Right lobe of liver (tissue), 6 donors: ENCODE results near the gene EVI5. TPM values are rescaled to one million over a fixed set of nuclear protein-coding genes. Genes with fewer than 3 reads are reported as not detected.
"Not testable (repeated sequence)": the region's sequence is repeated elsewhere in the genome, so short reads cannot be mapped to it uniquely, and the experiment has no call there.

Experiments
- ATAC-seq, 4 donors: fragments of 200-7000 bp; cut with Tn5 transposase; one replicate each; pipeline ENCODE4 v1.9.1; 2020; ENCODE audit warnings: mild to moderate bottlenecking in 4 of 4, moderate library complexity in 4 of 4
- DNase-seq, 3 donors: peaks; one replicate each; pipeline ENCODE4 v3.0.0-alpha.2; 2020
- H3K27ac ChIP-seq, 3 donors: fragments of 200-600 bp; one replicate each; pipeline ENCODE4 v1.8.0; 2022
- H3K27me3 ChIP-seq, 2 donors: fragments of 200-600 bp; one replicate each; pipeline ENCODE4 v1.8.0; 2022
- H3K36me3 ChIP-seq, 4 donors: fragments of 200-600 bp; sonication (generic) in 1 of 4; one replicate each; pipeline versions ENCODE4 v1.5.1 to v1.8.0; 2017 to 2022; ENCODE audit warnings: control low read depth in 1 of 4
- H3K4me1 ChIP-seq, 4 donors: fragments of 200-600 bp; sonication (generic) in 1 of 4; one replicate each; pipeline versions ENCODE4 v1.5.1 to v1.8.0; 2017 to 2022; ENCODE audit warnings: control low read depth in 1 of 4
- H3K4me3 ChIP-seq, 3 donors: fragments of 200-600 bp; one replicate each; pipeline ENCODE4 v1.8.0; 2022
- H3K9me3 ChIP-seq, 4 donors: fragments of 200-600 bp; sonication (generic) in 1 of 4; one replicate each; pipeline versions ENCODE4 v1.5.1 to v1.8.0; 2017 to 2022; ENCODE audit warnings: control low read depth in 1 of 4
- POLR2A ChIP-seq: fragments of 450-650 bp; IDR thresholded peaks from one replicate; pipeline ENCODE4 v1.6.1; 2017; ENCODE audit warnings: antibody characterized with exemption, mild to moderate bottlenecking
- WGBS: methylation state at CpG from one replicate; pipeline ENCODE4 v1.1.6; 2018; ENCODE audit warnings: low coverage, low lambda C conversion rate; ENCODE audit not compliant: insufficient coverage; ENCODE audit errors: missing lambda C conversion rate; 5-methylcytosine and 5-hydroxymethylcytosine counted together
- intact Hi-C, 2 donors: fragments of 100-400 bp; cut with DNase I; formaldehyde crosslinking; loops; one replicate each; pipeline versions ENCODE4 v1.11.2 to v1.14.1; 2022
- total RNA-seq, 6 experiments: library from RNA; depleted of rRNA in 2 of 6; stranded (reverse); fragments of >200 nt in 2 of 6; fragmentation: NEBNext Ultra II Directional in 3 of 6; extraction: Animal tissue kit (Norgen Biotek cat#: 25700) in 3 of 6; gene quantifications; one replicate each; pipeline versions ENCODE4 v1.1.0 to v1.2.4, GENCODE V29; 2016 to 2023
- TF ChIP-seq, protein P1 (sequence below), 4 donors: fragments of 200-600 bp in 3 of 4; fragments of 450-650 bp in 1 of 4; IDR thresholded peaks; one replicate each; pipeline versions ENCODE4 v1.5.1 to v1.8.0; 2016 to 2022; ENCODE audit warnings: antibody characterized with exemption in 4 of 4, mild to moderate bottlenecking in 2 of 4
- donor health status: DM: no; HTN: yes; CAD: no.
- donor health status: DM: no; HTN: no; CAD: no.
- donor health status: DM: no; HTN: no; CAD: no.
- donor health status: DM: no; HTN: yes; CAD: no.
- donor health status: DM: no; HTN: yes; CAD: no.

The EVI5 gene
- total RNA-seq, 6 experiments from 2014 or later = 12.8 to 27.7 (median 19.0) TPM

DNA sequence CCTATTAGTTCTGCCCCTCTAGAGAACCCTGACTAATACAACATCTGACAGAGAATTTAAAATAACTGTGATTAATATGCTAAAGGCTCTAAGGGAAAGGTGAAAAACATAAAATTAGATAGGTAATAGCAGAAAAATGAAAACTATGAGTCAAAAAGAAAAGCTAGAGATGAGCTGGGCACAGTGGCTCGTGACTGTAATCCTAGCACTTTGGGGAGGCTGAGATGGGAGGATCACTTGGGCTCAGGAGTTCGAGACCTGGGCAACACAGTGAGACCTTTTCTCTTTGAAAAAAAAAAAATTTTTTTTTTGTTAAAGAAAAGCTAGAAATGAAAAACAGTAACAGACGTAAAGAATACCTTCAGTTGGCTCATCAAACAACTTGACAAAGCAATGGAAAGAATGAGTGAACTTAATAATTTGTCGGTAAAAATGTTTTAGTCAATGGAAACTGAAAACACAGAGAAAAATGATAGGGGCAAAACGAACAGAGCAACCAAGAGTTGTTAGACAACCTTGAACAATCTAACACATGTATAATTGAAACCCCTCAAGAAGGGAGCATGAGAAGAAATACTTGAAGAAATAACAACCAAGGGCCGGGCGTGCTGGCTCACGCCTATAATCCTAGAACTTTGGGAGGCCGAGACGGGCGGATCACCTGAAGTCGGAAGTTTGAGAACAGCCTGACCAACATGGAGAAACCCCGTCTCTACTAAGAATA is 165.3 kb downstream of the EVI5 start:
- Histone ChIP-seq H3K36me3 (peaks cover 0 to 18% (median 0%) of the 10 kb centered on the region in 4 donors), H3K27me3 (no peaks in the 10 kb centered on the region), H3K4me1 (no peaks in the 10 kb centered on the region), H3K4me3 (no peak overlapping the region), H3K27ac (no peak overlapping the region), H3K9me3 (no peaks in the 10 kb centered on the region)
- intact Hi-C loops = no loop called here
- WGBS = 86% methylated on average over 6 of the region's 13 CpGs
- DNase-seq = no peak
- TF ChIP-seq POLR2A = no peak
- TF ChIP-seq, protein P1, sequence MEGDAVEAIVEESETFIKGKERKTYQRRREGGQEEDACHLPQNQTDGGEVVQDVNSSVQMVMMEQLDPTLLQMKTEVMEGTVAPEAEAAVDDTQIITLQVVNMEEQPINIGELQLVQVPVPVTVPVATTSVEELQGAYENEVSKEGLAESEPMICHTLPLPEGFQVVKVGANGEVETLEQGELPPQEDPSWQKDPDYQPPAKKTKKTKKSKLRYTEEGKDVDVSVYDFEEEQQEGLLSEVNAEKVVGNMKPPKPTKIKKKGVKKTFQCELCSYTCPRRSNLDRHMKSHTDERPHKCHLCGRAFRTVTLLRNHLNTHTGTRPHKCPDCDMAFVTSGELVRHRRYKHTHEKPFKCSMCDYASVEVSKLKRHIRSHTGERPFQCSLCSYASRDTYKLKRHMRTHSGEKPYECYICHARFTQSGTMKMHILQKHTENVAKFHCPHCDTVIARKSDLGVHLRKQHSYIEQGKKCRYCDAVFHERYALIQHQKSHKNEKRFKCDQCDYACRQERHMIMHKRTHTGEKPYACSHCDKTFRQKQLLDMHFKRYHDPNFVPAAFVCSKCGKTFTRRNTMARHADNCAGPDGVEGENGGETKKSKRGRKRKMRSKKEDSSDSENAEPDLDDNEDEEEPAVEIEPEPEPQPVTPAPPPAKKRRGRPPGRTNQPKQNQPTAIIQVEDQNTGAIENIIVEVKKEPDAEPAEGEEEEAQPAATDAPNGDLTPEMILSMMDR (IDR thresholded peaks at IDR 0.05) = no peak
- ATAC-seq = no peak

DNA sequence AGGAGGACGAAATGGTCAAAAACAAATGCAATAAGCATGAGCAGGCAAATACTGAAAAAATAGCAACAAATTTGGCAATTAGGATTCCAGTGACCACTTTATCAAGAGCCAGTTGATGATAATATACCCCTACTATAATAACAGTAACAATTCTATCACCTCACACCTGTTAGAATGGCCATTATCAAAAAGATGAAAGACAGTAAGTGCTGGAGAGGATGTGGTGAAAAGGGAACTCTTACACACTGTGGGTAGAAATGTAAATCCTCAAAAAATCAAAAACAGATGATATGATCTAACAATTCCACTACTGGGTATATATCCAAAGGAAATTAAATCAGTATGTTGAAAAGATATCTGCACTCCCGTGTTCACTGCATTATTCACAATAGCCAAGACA is 183.9 kb downstream of the EVI5 start:
- no peak for ATAC-seq
- no peaks in the 10 kb centered on the region for H3K4me1 ChIP-seq
- 86% methylated on average over 2 of the region's 2 CpGs for WGBS

DNA sequence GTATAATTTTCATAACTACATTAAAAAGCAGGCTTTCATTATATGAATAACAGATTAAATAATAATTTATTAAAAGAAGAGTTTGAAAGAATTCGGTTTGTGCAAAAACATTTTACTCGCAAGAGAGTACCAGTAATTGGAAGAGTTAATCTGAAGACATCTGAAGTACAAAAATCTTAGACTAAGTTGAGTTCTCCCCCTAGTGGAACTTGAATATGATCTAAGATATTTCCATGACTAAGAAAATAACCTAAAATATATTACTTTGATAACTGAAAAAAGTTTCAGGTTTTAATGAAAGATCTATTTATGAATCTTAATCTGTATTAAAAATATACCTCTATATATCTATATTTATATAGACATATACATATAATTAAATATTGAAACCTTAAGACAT is 185.7 kb downstream of the EVI5 start:
- Histone ChIP-seq H3K27me3 (no peaks in the 10 kb centered on the region), H3K4me3 (no peak overlapping the region), H3K36me3 (no peaks in the 10 kb centered on the region), H3K9me3 (peaks cover 0 to 2% (median 0%) of the 10 kb centered on the region in 4 donors), H3K4me1 (no peaks in the 10 kb centered on the region), H3K27ac (no peak overlapping the region)
- ATAC-seq (peak in 1 of 4 donors; percentile 49), DNase-seq (no peak)
- TF ChIP-seq, protein P1 (IDR thresholded peaks at IDR 0.05) = peak; percentile 21 to 49 (median 40)
- no peak for TF ChIP-seq POLR2A
- intact Hi-C loops = no loop called here
- WGBS = 17% methylated on average over 2 of the region's 2 CpGs

More for the DNA sequence above, 183.9 kb downstream of the EVI5 start:
- H3K27me3 ChIP-seq = no peaks in the 10 kb centered on the region
- H3K36me3 ChIP-seq = peaks cover 0 to 9% (median 0%) of the 10 kb centered on the region in 4 donors
- no peak overlapping the region for H3K27ac ChIP-seq
- peaks cover 0 to 2% (median 0%) of the 10 kb centered on the region in 4 donors for H3K9me3 ChIP-seq
- H3K4me3 ChIP-seq = no peak overlapping the region
- intact Hi-C loops = no loop called here
- TF ChIP-seq POLR2A = no peak
- TF ChIP-seq, protein P1 (IDR thresholded peaks at IDR 0.05) = no peak
- DNase-seq = no peak

DNA sequence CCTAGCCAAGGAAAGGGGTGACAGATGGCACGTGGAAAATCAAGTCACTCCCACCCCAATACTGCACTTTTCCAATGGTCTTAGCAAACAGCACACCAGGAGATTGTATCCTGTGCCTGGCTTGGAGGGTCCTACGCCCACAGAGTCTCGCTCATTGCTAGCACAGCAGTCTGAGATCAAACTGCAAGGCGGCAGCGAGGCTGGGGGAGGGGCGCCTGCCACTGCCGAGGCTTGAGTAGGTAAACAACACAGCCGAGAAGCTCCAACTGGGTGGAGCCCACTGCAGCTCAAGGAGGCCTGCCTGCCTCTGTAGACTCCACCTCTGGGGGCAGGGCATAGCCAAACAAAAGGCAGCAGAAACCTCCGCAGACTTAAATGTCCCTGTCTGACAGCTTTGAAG is 195.5 kb downstream of the EVI5 start:
- ATAC-seq, DNase-seq: not testable (repeated sequence)

DNA sequence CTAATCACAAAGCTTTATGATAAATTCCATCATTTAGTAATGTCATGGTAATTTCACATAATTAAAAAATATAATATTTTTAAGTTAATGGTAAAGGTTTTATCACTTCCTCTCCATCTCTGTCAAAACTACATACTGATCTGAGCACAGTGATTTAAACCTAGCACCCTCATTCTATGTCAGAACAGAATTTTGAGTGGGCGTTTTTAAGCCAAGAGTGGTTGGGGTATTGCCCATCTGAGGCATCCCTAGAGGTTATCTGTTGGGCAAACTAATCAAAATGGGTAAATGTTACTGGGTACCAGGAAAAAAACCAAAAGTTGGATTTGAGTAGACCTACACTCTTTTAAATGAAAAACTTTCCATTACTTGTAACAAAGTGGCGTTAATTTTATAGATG is 197.5 kb downstream of the EVI5 start:
- Histone ChIP-seq H3K27ac (no peak overlapping the region), H3K4me1 (no peaks in the 10 kb centered on the region), H3K4me3 (no peak overlapping the region), H3K27me3 (no peaks in the 10 kb centered on the region), H3K36me3 (no peaks in the 10 kb centered on the region), H3K9me3 (no peaks in the 10 kb centered on the region)
- TF ChIP-seq, protein P1 (IDR thresholded peaks at IDR 0.05) = no peak
- TF ChIP-seq POLR2A = no peak
- intact Hi-C loops = no loop called here
- ATAC-seq (no peak), DNase-seq (no peak)
- WGBS = 96% methylated on average over 2 of the region's 2 CpGs

More for the DNA sequence above, 195.5 kb downstream of the EVI5 start:
- 80% methylated on average over 1 of the region's 9 CpGs for WGBS
- H3K27me3 ChIP-seq, H3K4me3 ChIP-seq, H3K9me3 ChIP-seq, H3K36me3 ChIP-seq, intact Hi-C loops, H3K4me1 ChIP-seq, H3K27ac ChIP-seq: not testable (repeated sequence)
